Left renal pelvis (tissue), 4 donors: Measurements from ENCODE around the gene ITPR2. TPM values are rescaled to one million over a fixed set of nuclear protein-coding genes. Genes with fewer than 3 reads are reported as not detected.
"Not testable (repeated sequence)": the region's sequence is repeated elsewhere in the genome, so short reads cannot be mapped to it uniquely, and the experiment has no call there.

Experiments
- DNase-seq, 4 donors: peaks; one replicate each; pipeline ENCODE4 v3.0.0-alpha.2; 2013; ENCODE audit warnings: low read depth in 4 of 4, low spot score in 3 of 4
- polyA plus RNA-seq, 4 donors: library from polyadenylated mRNA; unstranded; fragments of 120-200 nt; gene quantifications; one replicate each; pipeline ENCODE4 v1.2.1, GENCODE V29; 2013; ENCODE audit not compliant: insufficient read length in 4 of 4

The ITPR2 gene
- polyA plus RNA-seq, 4 donors: 11.8 to 16.1 (median 13.2) TPM

- no peak for DNase-seq
Measured at GRCh38 chr12:26535826-26536225, 297.2 kb downstream of the ITPR2 start.

- DNase-seq: no peak
Measured at GRCh38 chr12:26534071-26534470, 298.9 kb downstream of the ITPR2 start.

GRCh38 chr12:26533211-26533610 lies 299.8 kb downstream of the ITPR2 start:
- no peak for DNase-seq

GRCh38 chr12:26530461-26530860 lies 302.5 kb downstream of the ITPR2 start:
- DNase-seq: no peak

GRCh38 chr12:26528943-26529342 lies 304.1 kb downstream of the ITPR2 start:
- DNase-seq: no peak

GRCh38 chr12:26527682-26528081 lies 305.3 kb downstream of the ITPR2 start:
- DNase-seq: no peak

- no peak for DNase-seq
Measured at GRCh38 chr12:26524862-26525465, 308.0 kb downstream of the ITPR2 start.

GRCh38 chr12:26523708-26524150 lies 309.3 kb downstream of the ITPR2 start:
- peak in 3 of 4 donors; percentile 12 to 32 (median 21) for DNase-seq

- DNase-seq: no peak
Measured at GRCh38 chr12:26520869-26521268, 312.1 kb downstream of the ITPR2 start.

GRCh38 chr12:26520109-26520508 lies 312.9 kb downstream of the ITPR2 start:
- no peak for DNase-seq

GRCh38 chr12:26519462-26519861 lies 313.5 kb downstream of the ITPR2 start:
- no peak for DNase-seq

GRCh38 chr12:26517320-26517719 lies 315.7 kb downstream of the ITPR2 start:
- not testable (repeated sequence) for DNase-seq

GRCh38 chr12:26514364-26514763 lies 318.6 kb downstream of the ITPR2 start:
- no peak for DNase-seq

- DNase-seq: no peak
Measured at GRCh38 chr12:26513363-26514043, 319.5 kb downstream of the ITPR2 start.

- DNase-seq: no peak
Measured at GRCh38 chr12:26512213-26512612, 320.8 kb downstream of the ITPR2 start.

GRCh38 chr12:26510354-26510674 lies 322.7 kb downstream of the ITPR2 start:
- no peak for DNase-seq

- no peak for DNase-seq
Measured at GRCh38 chr12:26507613-26508012, 325.4 kb downstream of the ITPR2 start.

GRCh38 chr12:26499979-26500640 lies 332.9 kb downstream of the ITPR2 start:
- no peak for DNase-seq

GRCh38 chr12:26496170-26496569 lies 336.8 kb downstream of the ITPR2 start:
- no peak for DNase-seq

- no peak for DNase-seq
Measured at GRCh38 chr12:26493656-26494055, 339.3 kb downstream of the ITPR2 start.

GRCh38 chr12:26492406-26492805 lies 340.6 kb downstream of the ITPR2 start:
- no peak for DNase-seq

- no peak for DNase-seq
Measured at GRCh38 chr12:26489908-26490307, 343.1 kb downstream of the ITPR2 start.
